Stimulated activated naive CD8-positive, alpha-beta T cell treated with anti-CD3 and anti-CD28 coated beads, Interleukin-15, Interleukin-2, amounts not matched to agents 100 ng/mL and 50 ng/mL, for 24 hours (primary cell): ENCODE measurements around the gene RHBDL1.

Experiments used
- H3K27ac Mint-ChIP-seq: one replicate; pipeline ENCODE4 v1.8.0; 2021; ENCODE audit warnings: mild to moderate bottlenecking, mixed read lengths
- H3K27me3 Mint-ChIP-seq: one replicate; pipeline ENCODE4 v1.8.0; 2021; ENCODE audit warnings: mixed read lengths
- H3K36me3 Mint-ChIP-seq: one replicate; pipeline ENCODE4 v1.8.0; 2021; ENCODE audit warnings: low read depth, mixed read lengths
- H3K4me1 Mint-ChIP-seq: one replicate; pipeline ENCODE4 v1.8.0; 2021; ENCODE audit warnings: low read depth, mixed read lengths
- H3K4me3 Mint-ChIP-seq: one replicate; pipeline ENCODE4 v1.8.0; 2021; ENCODE audit warnings: mild to moderate bottlenecking, mixed read lengths
- H3K9me3 Mint-ChIP-seq: one replicate; pipeline ENCODE4 v1.8.0; 2021; ENCODE audit warnings: mixed read lengths

RHBDL1 gene

DNA sequence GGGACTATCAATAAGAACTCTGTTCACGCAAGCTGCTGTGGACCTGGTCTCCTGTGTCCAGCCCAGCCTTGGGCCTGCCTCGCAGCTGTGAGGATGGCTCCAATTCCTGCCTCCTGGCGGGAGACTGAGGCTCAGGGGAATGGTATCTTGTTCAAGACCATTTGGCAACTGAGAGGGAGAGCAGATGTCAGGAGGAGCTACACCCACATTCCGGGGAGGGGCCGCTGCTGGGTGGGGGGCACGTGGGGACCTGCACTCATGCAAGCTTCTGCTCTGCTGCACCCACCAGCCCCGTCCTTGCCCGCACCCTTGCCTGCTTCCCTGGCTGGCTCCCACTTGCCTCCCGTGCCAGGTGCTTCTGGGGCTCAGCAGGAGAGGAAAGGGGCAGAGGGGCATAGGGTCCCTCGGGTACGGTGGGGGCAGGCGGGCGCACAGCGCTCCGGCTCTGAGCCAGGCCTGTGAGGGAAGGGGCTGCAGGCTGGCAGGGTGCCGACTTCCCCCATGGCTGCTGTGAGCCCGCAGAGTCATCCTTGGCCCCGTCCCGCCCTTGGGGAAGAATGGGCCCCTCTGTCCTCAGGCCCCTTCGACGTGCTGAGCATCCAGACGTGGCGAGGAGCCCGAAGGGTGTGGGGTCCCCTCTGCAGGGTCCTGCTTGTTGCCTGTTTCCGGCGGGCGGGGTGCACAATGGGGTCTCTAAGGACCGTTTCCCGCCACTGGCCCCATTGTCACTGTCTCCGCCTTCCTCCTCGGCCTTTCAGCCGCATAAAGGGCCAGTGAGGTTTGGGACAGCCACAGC, 42.2 kb downstream of the RHBDL1 start:
- Mint-ChIP-seq H3K9me3 (no peaks in the 10 kb centered on the region), H3K4me3 (no peak overlapping the region), H3K36me3 (no peaks in the 10 kb centered on the region), H3K27me3 (peaks cover 10% of the 10 kb centered on the region), H3K27ac (no peak overlapping the region), H3K4me1 (peaks cover 34% of the 10 kb centered on the region)

DNA sequence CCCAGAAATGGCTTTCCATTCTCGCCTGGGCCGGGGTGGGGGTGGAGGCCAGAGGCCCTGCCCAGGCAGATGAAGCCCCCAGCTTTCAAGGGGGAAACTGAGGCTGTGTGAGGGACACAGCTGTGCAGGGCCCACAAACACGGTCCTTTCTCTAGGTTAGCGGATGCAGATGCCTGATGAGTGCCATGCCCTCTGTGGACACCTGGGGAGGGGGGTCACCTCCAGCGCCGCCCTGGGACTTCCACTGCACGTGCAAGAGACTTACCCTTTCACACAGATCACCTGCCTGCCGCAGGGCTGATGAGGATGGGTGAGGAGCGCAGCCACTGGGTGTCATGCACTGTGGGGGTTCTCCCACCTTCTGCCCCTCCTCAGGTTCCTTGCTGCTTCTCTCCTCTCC, 42.9 kb downstream of the RHBDL1 start:
- Mint-ChIP-seq H3K27ac (no peak overlapping the region), H3K36me3 (no peaks in the 10 kb centered on the region), H3K4me3 (no peak overlapping the region), H3K4me1 (peaks cover 38% of the 10 kb centered on the region), H3K27me3 (peaks cover 7% of the 10 kb centered on the region), H3K9me3 (no peaks in the 10 kb centered on the region)

DNA sequence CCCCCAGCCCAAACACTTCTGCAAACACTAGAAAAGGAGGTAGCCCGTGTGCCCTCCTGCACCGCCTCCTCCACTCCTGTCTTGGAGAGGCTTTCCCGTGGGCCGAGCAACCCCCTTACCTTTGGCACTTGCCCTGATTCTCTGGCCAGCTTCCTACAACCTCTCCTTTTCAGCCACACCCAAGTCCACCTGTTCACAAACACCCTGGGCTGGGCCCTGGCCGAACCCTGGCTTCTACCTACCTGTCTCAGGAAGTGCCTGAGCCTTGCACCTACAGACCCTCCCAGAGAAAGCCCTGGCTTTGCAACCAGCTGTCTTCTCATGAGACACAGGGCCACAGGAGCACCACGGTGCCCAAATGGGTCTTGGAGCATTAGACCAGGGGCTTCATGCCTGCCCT, 43.5 kb downstream of the RHBDL1 start:
- no peak overlapping the region for H3K27ac Mint-ChIP-seq
- H3K36me3 Mint-ChIP-seq: no peaks in the 10 kb centered on the region

DNA sequence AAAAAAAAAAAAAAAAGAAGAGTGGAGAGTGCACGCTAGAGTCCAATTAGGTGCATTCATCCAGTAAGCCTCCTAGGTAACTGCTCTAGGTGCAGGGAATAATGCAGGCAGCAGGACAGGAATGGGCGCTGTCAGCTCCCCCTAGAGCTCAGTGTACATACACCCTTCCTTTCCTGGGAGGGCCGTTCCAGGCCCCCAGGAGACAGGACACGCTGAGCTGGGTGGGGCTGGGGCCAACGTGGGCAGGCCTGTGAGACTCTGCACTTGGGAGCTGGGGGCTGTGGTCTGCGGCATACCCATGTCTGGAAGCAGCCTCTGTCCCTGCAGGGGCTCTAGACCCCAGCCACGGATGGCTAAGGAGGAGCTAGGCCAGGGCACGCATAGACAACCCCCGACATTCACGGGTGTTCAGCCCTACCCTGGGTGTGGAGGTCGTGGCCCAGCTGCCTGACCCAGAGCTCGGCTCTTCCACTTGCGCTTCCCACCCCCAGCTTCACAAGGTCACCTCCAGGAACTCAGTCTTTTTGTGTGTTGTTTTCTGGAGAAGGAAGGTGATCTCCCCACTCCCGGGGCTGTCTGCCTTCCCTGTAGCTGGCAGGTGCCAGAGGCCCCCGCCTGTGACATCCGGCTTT, 44.5 kb downstream of the RHBDL1 start:
- peak overlapping the region; percentile 83 for H3K4me3 Mint-ChIP-seq
- no peaks in the 10 kb centered on the region for H3K36me3 Mint-ChIP-seq
- peak overlapping the region; percentile 85 for H3K27ac Mint-ChIP-seq
- H3K9me3 Mint-ChIP-seq: no peaks in the 10 kb centered on the region
- peaks cover 38% of the 10 kb centered on the region for H3K4me1 Mint-ChIP-seq
- H3K27me3 Mint-ChIP-seq: no peaks in the 10 kb centered on the region

More for the DNA sequence above, 43.5 kb downstream of the RHBDL1 start:
- Mint-ChIP-seq H3K4me1 (peaks cover 38% of the 10 kb centered on the region), H3K9me3 (no peaks in the 10 kb centered on the region), H3K4me3 (peak overlapping the region; percentile 83), H3K27me3 (peaks cover 3% of the 10 kb centered on the region)

DNA sequence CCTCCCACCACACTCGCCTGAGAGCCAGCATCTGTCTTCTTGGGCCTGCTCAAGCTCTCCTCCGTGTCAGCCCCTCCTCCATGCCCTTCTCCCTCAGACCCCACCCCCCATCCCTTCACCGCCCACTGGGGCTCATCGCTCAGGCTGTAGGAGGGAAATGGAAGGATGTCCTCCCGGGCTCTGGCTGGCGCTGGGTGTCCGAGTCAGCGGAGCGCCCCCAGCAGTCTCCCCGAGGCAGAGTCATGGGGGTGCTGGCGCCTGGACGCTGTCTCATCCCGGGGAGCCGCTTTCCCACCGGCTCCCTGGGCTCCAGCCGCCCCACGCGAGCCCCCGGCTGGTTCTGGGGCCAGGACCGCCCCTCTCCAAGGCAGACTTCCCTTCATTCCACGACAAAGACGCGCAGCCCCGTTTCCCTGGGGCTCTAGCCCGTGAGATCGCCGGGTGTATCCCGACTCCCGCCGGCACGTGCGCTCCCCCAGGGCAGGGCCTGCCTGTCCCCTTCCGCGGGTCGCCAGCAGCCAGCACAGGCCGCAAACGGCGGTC, 45.0 kb downstream of the RHBDL1 start:
- Mint-ChIP-seq H3K9me3 (no peaks in the 10 kb centered on the region), H3K4me1 (peaks cover 38% of the 10 kb centered on the region), H3K27me3 (no peaks in the 10 kb centered on the region), H3K36me3 (no peaks in the 10 kb centered on the region), H3K27ac (peak overlapping the region; percentile 85), H3K4me3 (peak overlapping the region; percentile 83)

DNA sequence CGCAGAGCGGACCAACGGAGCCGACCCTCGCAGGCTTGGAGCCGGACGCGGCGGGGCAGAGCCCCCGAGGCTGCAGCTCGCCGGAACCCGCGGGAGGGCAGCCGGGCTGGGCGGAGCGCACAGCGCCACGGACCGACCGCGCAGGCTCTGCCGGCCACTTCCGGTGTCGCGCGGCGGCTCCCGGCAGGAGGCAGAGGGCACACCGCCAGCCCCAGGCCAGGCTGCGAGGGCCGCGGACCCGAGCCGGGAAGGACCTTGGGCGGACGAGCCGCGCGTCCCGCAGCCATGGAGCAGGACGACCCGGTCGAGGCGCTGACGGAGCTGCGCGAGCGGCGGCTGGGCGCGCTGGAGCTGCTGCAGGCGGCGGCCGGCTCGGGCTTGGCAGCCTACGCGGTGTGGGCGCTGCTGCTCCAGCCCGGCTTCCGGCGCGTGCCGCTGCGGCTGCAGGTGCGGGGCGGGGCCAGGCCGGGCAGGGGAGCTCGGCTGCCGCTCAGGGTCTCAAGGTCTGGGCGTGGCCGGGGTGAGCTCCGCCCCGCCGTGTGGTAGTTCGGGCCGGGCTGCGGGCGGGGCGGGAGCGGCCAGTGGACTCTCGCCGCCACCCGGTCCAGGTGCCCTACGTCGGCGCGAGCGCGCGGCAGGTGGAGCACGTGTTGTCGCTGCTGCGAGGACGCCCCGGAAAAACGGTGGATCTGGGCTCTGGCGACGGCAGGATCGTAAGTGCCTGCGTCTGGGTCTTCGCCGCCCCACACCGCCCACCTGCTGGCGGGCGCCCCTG, 45.7 kb downstream of the RHBDL1 start, which contains the start of gene ANTKMT:
ANTKMT (plus strand) TSS at position 157 of the 775 bp plus-strand sequence; CDS start at position 286, 129 bp downstream.
- Mint-ChIP-seq H3K4me1 (peaks cover 34% of the 10 kb centered on the region), H3K4me3 (peak within 1 kb of the TSS; percentile 83), H3K27me3 (no peaks in the 10 kb centered on the region), H3K27ac (peak within 1 kb of the TSS; percentile 85), H3K36me3 (no peaks in the 10 kb centered on the region), H3K9me3 (no peaks in the 10 kb centered on the region)

DNA sequence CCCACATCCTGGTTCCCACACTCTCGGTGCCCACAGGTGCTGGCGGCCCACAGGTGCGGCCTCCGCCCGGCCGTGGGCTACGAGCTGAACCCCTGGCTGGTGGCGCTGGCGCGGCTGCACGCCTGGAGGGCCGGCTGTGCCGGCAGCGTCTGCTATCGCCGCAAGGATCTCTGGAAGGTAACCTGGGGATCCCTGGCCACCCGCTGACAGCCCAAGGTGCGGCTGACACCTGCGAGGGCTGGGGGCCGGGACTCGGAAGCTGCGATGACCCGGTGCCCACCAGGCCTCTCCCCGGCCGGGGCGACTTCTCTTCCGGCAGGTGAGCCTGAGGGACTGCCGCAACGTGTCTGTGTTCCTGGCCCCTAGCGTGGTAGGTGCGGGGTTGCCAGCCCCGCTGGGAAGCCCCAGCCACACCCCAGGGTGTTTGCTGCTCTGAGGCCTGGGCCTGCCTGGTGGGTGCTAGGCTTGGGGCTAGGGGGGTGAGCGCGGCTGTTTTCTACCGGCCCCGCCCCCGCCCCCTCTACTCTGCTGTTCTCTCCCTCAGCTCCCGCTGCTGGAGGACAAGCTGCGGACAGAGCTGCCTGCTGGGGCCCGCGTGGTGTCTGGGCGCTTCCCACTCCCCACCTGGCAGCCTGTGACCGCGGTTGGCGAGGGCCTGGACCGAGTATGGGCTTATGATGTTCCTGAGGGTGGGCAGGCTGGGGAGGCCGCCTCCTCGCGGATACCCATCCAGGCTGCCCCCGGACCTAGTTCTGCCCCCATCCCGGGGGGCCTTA, 46.5 kb downstream of the RHBDL1 start:
- H3K27ac Mint-ChIP-seq: peak overlapping the region; percentile 45
- H3K4me3 Mint-ChIP-seq: peak overlapping the region; percentile 66
- H3K27me3 Mint-ChIP-seq: no peaks in the 10 kb centered on the region
- H3K4me1 Mint-ChIP-seq: peaks cover 31% of the 10 kb centered on the region
- no peaks in the 10 kb centered on the region for H3K36me3 Mint-ChIP-seq
- H3K9me3 Mint-ChIP-seq: no peaks in the 10 kb centered on the region

DNA sequence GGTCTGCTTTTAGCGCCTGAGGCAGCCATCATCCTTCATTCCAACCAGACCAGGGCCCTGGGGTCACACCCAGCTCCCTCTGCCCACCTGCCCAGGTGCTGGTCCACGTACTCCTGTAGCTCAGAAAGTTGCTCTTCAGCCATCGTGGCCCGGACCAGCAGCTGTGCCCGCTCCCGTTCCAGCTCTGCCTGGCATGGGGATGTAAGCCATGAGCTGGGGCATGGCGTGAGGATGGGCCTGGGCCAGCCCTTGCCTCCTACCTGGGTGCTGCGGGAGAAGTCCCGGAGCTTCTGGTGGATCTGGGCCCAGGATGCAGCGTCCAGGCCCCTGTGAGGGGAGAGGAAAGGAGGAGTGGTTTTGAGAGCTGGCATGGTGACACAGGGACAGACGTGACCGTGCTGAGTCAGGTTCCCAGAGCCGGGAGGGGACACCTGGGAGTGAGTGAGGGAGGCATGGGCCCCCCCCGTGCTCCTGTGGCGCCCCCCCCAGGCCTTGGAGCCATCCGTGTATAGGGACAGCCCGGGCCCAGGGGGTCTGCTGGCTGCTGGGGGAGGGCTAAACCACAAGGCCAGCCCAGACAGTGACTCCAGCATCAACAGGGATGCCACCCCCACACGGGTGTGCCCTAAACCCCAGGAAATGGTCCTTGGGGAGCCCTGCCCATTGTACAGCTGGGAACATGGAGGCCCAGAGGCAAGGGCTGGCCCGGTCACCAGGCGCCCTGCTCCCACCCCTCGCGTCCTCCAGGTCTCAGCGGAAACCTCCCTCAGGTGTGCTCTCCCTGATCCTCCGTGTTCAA, 47.6 kb downstream of the RHBDL1 start:
- H3K4me1 Mint-ChIP-seq: peaks cover 31% of the 10 kb centered on the region
- H3K27me3 Mint-ChIP-seq: no peaks in the 10 kb centered on the region
- H3K4me3 Mint-ChIP-seq: peak overlapping the region; percentile 45
- no peak overlapping the region for H3K27ac Mint-ChIP-seq
- H3K36me3 Mint-ChIP-seq: no peaks in the 10 kb centered on the region
- H3K9me3 Mint-ChIP-seq: no peaks in the 10 kb centered on the region

DNA sequence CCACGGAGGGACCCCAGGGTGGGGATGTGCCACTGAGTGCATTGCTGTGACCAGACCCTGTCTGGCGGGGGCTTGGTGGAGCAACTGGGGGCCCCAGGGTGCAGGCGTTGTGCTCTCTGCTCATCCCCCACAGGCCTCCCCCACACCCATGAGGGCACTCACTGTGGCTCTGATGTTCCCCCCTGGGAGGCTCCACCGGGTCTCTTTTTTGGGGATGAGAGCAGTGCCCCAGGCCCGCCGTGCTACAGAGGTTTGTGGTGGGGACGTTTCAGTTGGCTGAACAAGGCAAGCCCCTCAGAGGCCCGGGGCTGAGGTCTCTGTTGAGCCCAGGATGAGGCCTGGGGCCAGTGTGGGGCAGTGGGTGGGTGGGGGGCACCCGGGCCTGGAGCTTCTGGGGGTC, 48.2 kb downstream of the RHBDL1 start:
- H3K27me3 Mint-ChIP-seq: no peaks in the 10 kb centered on the region
- H3K27ac Mint-ChIP-seq: no peak overlapping the region
- H3K4me3 Mint-ChIP-seq: no peak overlapping the region
- H3K4me1 Mint-ChIP-seq: peaks cover 29% of the 10 kb centered on the region
- H3K36me3 Mint-ChIP-seq: no peaks in the 10 kb centered on the region
- H3K9me3 Mint-ChIP-seq: no peaks in the 10 kb centered on the region

DNA sequence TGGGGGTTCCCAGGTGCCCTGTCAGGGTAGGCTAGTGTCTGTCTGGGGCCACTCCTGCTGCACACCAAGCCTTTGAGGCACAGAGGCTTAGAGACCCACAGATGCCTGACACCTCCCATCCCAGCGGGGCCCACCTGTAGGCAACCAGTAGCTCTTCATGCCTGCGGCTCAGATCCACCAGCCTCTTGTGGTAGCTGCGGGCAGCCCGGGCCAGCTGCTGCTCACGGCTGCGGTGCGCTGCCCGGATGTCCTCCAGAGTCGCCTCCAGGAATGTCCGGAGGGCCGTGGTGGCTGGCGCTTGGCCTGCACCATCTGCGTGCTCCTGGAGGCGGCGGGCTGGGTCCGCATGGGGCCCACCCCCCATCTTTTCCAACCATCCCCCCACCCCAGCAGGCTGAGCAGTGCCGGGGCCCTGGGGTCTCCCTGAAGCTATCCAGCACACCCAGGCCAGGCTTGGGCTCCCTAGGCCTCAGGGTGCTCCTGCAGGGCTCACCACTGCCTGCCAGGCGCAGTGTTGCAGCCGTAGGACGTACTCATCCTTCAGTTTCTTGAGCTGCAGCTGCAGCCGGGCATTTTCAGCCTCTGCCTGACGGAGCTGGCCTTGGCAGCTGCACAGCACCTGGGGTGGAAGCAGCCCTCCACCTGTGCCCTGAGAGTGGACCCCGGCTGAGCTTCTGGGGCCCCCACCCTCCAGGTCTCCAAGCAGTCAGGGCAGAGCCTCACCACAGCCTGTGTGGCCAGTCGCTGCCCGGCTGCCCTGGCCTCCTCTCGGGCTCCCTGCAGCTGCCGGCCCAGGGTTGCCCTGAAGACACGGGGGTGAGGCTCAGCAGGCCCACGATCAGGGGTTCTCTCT, 48.9 kb downstream of the RHBDL1 start:
- H3K27me3 Mint-ChIP-seq: no peaks in the 10 kb centered on the region
- H3K4me3 Mint-ChIP-seq: no peak overlapping the region
- no peak overlapping the region for H3K27ac Mint-ChIP-seq
- no peaks in the 10 kb centered on the region for H3K9me3 Mint-ChIP-seq
- no peaks in the 10 kb centered on the region for H3K36me3 Mint-ChIP-seq
- H3K4me1 Mint-ChIP-seq: peaks cover 22% of the 10 kb centered on the region

DNA sequence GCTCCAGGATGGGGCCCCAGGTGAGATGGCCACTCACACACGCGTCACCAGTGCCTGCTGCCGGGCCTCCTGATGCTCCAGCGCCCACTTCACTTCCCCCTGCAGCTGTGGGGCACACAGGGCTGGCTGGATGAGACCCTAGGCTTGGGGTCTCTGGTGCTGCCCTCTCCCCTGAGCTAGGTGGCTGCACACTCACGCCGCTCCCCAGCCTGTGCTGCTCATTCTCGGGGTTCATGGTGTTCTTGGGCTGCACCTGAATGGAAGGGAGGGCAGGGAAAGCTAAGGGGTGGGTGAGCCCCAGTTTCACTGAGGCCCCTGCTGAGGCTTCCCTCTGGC, 49.5 kb downstream of the RHBDL1 start:
- H3K9me3 Mint-ChIP-seq: no peaks in the 10 kb centered on the region
- no peaks in the 10 kb centered on the region for H3K27me3 Mint-ChIP-seq
- no peaks in the 10 kb centered on the region for H3K36me3 Mint-ChIP-seq
- no peak overlapping the region for H3K27ac Mint-ChIP-seq
- H3K4me1 Mint-ChIP-seq: peaks cover 16% of the 10 kb centered on the region
- no peak overlapping the region for H3K4me3 Mint-ChIP-seq

DNA sequence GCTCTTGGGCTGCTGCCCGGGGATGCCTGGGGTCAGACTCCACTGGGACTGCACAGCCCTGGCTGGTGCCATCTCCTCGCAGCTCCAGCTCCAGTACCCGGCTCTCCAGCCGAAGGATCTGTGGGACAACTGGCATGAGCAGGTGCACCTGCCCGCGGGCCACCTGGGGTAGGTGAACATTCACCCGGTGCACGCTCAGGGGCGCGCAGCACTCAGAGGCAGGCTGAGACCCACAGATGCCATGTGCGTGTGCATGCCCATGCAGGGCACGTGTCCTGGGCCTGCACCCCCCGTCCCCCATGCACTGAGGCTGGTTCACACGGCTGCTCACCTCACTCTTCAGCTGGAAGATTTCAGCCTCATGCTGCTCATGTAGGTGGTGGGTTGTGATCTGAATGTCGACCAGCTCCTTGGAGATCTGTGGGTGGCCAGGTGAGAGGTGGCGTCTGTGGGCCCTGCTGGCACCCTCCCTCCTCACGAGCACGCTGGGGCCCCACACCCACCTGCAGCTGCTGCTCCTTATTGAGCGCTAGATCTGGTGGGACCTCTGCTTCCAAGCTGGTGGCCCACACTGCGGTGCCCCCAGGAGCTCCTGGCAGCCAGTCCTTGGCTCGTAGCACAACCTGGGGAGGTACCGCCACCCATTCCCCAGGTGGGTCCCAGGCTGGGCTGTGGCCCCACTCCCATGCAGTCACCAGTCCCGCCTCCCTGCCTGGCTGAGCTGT, 50.2 kb downstream of the RHBDL1 start:
- Mint-ChIP-seq H3K27ac (no peak overlapping the region), H3K27me3 (no peaks in the 10 kb centered on the region), H3K4me3 (no peak overlapping the region), H3K9me3 (no peaks in the 10 kb centered on the region), H3K4me1 (peaks cover 11% of the 10 kb centered on the region), H3K36me3 (no peaks in the 10 kb centered on the region)

DNA sequence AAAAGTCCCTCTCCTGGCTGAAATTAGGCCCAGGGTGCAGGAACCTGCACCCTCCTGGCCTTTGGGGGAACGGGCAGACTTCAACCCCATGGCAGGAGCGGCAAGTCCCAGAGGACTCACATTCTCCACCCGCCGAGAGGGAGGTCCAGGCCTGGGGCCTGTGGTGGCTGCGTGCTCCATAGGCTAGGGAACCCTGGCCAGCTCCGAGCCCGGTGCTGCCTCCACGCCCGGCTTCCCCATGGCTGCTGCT, 50.6 kb downstream of the RHBDL1 start:
- Mint-ChIP-seq H3K4me1 (peaks cover 11% of the 10 kb centered on the region), H3K27ac (no peak overlapping the region), H3K9me3 (no peaks in the 10 kb centered on the region), H3K36me3 (no peaks in the 10 kb centered on the region), H3K27me3 (no peaks in the 10 kb centered on the region), H3K4me3 (no peak overlapping the region)
